ENCODE measurements around the gene NR6A1. TPM values are rescaled to one million over a fixed set of nuclear protein-coding genes. Genes with fewer than 3 reads are reported as not detected.

Gene NR6A1
- total and polyA plus RNA-seq, 10 donors = 0.14 to 3.7 (median 1.9) TPM

GRCh38 chr9:124664143-124664542, 107.0 kb downstream of the NR6A1 start:
- Histone ChIP-seq H3K4me1 (peaks cover 5 to 33% (median 19%) of the 10 kb centered on the region in 6 donors), H3K27me3 (replicated peaks in 1 of 7) (no peaks in the 10 kb centered on the region), H3K36me3 (no peaks in the 10 kb centered on the region), H3K27ac (no peak overlapping the region), H3K9me3 (no peaks in the 10 kb centered on the region), H3K4me3 (no peak overlapping the region)
- intact Hi-C loops (cut with DNase I; ENCODE audit: low total_unique reads) = no loop called here
- WGBS, 5 donors = 94 to 100% (median 98%) methylated on average over 2 of the region's 2 CpGs
- DNase-seq = no peak
- TF ChIP-seq, protein P1, sequence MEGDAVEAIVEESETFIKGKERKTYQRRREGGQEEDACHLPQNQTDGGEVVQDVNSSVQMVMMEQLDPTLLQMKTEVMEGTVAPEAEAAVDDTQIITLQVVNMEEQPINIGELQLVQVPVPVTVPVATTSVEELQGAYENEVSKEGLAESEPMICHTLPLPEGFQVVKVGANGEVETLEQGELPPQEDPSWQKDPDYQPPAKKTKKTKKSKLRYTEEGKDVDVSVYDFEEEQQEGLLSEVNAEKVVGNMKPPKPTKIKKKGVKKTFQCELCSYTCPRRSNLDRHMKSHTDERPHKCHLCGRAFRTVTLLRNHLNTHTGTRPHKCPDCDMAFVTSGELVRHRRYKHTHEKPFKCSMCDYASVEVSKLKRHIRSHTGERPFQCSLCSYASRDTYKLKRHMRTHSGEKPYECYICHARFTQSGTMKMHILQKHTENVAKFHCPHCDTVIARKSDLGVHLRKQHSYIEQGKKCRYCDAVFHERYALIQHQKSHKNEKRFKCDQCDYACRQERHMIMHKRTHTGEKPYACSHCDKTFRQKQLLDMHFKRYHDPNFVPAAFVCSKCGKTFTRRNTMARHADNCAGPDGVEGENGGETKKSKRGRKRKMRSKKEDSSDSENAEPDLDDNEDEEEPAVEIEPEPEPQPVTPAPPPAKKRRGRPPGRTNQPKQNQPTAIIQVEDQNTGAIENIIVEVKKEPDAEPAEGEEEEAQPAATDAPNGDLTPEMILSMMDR (IDR thresholded peaks at IDR 0.05 in 8 of 11, conservative IDR thresholded peaks at IDR 0.05 in 3 of 11) = no peak
- no peak for TF ChIP-seq POLR2AphosphoS5 (IDR thresholded peaks at IDR 0.05)
- no peak for TF ChIP-seq POLR2A (IDR thresholded peaks at IDR 0.05)

DNA sequence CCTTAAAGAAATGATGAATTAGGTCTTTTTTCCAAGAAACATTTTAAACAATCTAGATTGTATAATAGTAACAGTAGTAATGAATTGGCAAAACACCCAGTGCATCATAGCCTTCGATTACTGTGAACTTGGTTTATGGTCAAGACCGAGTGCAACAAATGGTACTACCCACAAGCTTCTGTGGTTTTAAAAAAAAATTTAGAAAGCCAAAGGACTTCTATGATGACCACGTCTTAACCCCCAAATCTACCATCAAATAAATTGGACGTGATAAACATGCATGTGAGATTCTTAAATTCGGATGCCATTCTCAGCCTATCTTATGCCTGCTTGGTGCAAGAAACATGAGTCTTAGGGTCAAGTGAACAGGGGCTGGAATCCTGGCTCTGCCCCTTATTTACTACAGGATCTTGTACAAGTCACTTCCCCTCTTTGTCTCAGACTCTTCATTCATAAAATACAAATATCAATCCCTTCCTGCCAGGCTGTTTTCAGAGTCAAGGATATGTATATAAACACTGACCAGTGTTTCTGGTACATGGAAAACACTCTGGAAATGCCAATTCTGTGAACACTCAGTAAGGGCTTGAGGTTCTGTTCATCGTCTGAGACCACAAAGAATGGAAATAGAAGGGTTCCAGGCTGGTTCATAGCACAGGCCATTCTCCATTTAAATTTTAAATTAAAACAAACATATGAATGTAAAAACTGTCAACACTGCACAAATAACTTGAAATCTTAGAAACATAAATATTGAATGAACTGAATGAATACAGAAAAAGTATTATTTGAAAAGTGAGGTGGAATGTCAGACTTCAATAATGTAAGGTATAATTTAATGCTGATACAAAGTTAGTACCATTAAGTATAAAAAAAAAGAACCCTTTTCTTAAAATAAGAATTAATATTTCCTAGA, 107.8 kb downstream of the NR6A1 start:
- Histone ChIP-seq H3K36me3 (no peaks in the 10 kb centered on the region), H3K27ac (no peak overlapping the region), H3K9me3 (no peaks in the 10 kb centered on the region), H3K4me3 (no peak overlapping the region), H3K27me3 (replicated peaks in 1 of 7) (no peaks in the 10 kb centered on the region), H3K4me1 (peaks cover 5 to 42% (median 23%) of the 10 kb centered on the region in 6 donors)
- intact Hi-C loops (cut with DNase I; ENCODE audit: low total_unique reads) = no loop called here
- DNase-seq = no peak
- TF ChIP-seq, protein P1 (IDR thresholded peaks at IDR 0.05 in 8 of 11, conservative IDR thresholded peaks at IDR 0.05 in 3 of 11) = no peak
- TF ChIP-seq POLR2AphosphoS5 (IDR thresholded peaks at IDR 0.05) = no peak
- no peak for TF ChIP-seq POLR2A (IDR thresholded peaks at IDR 0.05)
- 65 to 72% (median 66%) methylated on average over 6 of the region's 6 CpGs for WGBS, 5 donors

DNA sequence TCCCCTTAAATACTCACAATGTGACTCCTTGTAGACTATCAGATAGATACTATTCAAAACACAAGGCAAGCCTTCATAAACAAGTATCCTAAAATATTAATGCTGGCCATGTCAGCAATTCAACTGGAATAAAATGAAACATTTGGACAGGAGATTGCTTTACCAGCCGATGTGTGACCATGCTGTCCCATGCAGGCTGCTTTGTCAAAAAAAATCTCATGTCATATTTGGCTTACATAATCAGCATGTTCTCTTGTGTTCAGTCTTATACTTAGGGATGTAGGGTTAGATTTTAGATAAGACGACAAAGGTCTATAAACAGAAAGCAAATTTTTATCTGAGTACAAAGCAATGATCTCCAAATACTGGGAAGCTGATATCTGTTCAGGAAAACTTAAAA, 108.5 kb downstream of the NR6A1 start:
- TF ChIP-seq POLR2AphosphoS5 (IDR thresholded peaks at IDR 0.05) = no peak
- TF ChIP-seq POLR2A (IDR thresholded peaks at IDR 0.05) = no peak
- TF ChIP-seq, protein P1 (IDR thresholded peaks at IDR 0.05 in 8 of 11, conservative IDR thresholded peaks at IDR 0.05 in 3 of 11) = no peak
- H3K27me3 ChIP-seq (replicated peaks in 1 of 7) = no peaks in the 10 kb centered on the region
- WGBS, 5 donors = 57 to 70% (median 68%) methylated on average over 2 of the region's 2 CpGs
- no peaks in the 10 kb centered on the region for H3K9me3 ChIP-seq
- H3K27ac ChIP-seq = no peak overlapping the region
- no peak for DNase-seq
- H3K4me1 ChIP-seq = peaks cover 5 to 49% (median 25%) of the 10 kb centered on the region in 6 donors
- H3K4me3 ChIP-seq = no peak overlapping the region
- intact Hi-C loops (cut with DNase I; ENCODE audit: low total_unique reads) = no loop called here
- H3K36me3 ChIP-seq = no peaks in the 10 kb centered on the region

GRCh38 chr9:124661271-124661670, 109.8 kb downstream of the NR6A1 start:
- H3K27me3 ChIP-seq (replicated peaks in 1 of 7) = no peaks in the 10 kb centered on the region
- TF ChIP-seq POLR2AphosphoS5 (IDR thresholded peaks at IDR 0.05) = no peak
- TF ChIP-seq, protein P1 (IDR thresholded peaks at IDR 0.05 in 8 of 11, conservative IDR thresholded peaks at IDR 0.05 in 3 of 11) = no peak
- no peak for DNase-seq
- H3K4me3 ChIP-seq = no peak overlapping the region
- WGBS, 5 donors = 80 to 90% (median 84%) methylated on average over 4 of the region's 4 CpGs
- H3K4me1 ChIP-seq = peaks cover 5 to 52% (median 25%) of the 10 kb centered on the region in 6 donors
- intact Hi-C loops (cut with DNase I; ENCODE audit: low total_unique reads) = no loop called here
- H3K27ac ChIP-seq = no peak overlapping the region
- no peaks in the 10 kb centered on the region for H3K36me3 ChIP-seq
- H3K9me3 ChIP-seq = no peaks in the 10 kb centered on the region
